Transverse colon (tissue), 4 donors: ENCODE data around the gene VPS26A.

Experiments used
- POLR2AphosphoS5 ChIP-seq, 3 donors: sonication (generic); formaldehyde crosslinking; IDR thresholded peaks; one replicate each; pipeline ENCODE4 v1.6.1; 2016; ENCODE audit warnings: antibody characterized with exemption in 3 of 3
- TF ChIP-seq, protein P1 (sequence below), 5 experiments: fragments of 200-600 bp in 3 of 5; fragments of 450-650 bp in 2 of 5; sonication (generic) in 3 of 5; IDR thresholded peaks; 1 replicate in 2 of 5; 2 replicates in 3 of 5; pipeline ENCODE4 v1.5.1; 2016 to 2017; ENCODE audit warnings: antibody characterized with exemption in 5 of 5, inconsistent platforms in 3 of 5, mild to moderate bottlenecking in 2 of 5, moderate library complexity in 1 of 5

DNA sequence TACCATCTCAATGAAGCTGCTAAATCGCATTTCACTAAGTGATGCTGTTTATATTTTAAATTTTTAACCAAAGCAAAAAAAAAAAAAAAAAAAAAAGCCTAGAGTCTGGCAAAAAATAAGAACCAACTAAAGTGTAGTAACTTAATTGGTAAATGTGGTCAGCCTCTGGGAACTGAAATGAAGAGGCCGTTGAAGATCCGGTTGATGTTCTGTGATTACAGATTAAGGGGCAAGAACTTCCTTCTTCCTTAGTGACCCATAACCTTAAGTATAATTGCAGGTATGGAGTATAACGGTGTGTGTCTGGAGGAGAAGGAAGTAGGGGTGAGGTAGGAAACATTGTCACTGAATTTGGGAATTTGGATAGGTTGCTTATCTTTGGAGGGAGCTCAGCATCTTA, 43.8 kb upstream of the VPS26A start:
- TF ChIP-seq, protein P1, sequence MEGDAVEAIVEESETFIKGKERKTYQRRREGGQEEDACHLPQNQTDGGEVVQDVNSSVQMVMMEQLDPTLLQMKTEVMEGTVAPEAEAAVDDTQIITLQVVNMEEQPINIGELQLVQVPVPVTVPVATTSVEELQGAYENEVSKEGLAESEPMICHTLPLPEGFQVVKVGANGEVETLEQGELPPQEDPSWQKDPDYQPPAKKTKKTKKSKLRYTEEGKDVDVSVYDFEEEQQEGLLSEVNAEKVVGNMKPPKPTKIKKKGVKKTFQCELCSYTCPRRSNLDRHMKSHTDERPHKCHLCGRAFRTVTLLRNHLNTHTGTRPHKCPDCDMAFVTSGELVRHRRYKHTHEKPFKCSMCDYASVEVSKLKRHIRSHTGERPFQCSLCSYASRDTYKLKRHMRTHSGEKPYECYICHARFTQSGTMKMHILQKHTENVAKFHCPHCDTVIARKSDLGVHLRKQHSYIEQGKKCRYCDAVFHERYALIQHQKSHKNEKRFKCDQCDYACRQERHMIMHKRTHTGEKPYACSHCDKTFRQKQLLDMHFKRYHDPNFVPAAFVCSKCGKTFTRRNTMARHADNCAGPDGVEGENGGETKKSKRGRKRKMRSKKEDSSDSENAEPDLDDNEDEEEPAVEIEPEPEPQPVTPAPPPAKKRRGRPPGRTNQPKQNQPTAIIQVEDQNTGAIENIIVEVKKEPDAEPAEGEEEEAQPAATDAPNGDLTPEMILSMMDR (IDR thresholded peaks at IDR 0.05) = no peak
- TF ChIP-seq POLR2AphosphoS5 (IDR thresholded peaks at IDR 0.05) = no peak
